ENCODE results near the gene IL31RA. TPM values are rescaled to one million over a fixed set of nuclear protein-coding genes. Genes with fewer than 3 reads are reported as not detected.

IL31RA gene
- total and polyA plus RNA-seq, 10 of the 15 experiments (the other 5 are each of a cell fraction or from before 2014, with no cell fraction given), result 0.03 to 0.31 (median 0.11) TPM; not detected in 2

DNA sequence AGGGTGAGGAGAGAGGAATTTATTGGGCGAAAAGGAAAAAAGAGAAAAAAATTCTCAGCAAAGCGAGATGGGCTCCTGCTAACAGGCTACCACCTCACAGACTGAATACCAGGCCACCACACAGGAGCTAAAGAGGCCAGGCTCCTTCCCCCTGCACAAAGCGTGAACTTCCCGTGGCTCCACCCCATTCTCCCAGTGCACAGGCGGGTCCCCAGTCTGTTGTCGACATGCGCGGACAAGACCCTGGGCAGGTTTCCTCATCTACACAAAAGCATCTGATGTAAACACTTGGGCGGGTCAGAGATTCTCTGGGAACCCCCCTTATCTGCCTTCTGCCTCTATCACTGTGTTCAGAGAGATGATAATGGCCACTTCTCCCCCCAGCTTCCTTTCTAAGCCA, 34.2 kb downstream of the IL31RA start (continued):
- TF ChIP-seq POU2F2 (IDR thresholded peaks at IDR 0.05; ENCODE audit: borderline replicate concordance, low read depth, low read length), result no peak

DNA sequence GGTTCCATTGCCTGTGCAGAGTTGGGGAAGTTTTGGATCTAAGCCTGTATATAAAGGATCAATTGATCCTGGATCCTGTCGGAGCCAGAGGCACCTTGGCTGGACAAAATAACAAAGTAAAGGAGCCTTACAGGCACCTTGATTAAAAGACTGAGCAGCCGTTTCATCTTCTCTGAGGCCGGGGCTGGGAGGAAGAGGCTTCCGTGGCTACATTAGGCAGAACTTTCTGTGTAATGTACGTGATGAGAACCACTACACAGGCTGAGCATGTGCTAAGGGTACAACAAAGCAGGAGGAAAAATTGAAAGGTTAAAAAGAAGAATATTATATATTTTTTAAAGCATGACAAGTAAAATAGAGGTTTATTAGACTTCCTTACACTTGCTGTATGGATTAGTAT, 37.0 kb downstream of the IL31RA start:
- Histone ChIP-seq H2AFZ (ENCODE audit: control insufficient read depth, low read depth, low read length) (no peak overlapping the region), H3K4me1 (ENCODE audit: control insufficient read depth, insufficient read depth, low read length) (no peaks in the 10 kb centered on the region), H3K9me3 (replicated peaks; ENCODE audit: control insufficient read depth, insufficient read depth, low read length) (no peaks in the 10 kb centered on the region; the same call in 2 of the 3 replicates), H3K79me2 (ENCODE audit: control insufficient read depth, insufficient read depth, low read length) (no peaks in the 10 kb centered on the region), H4K20me1 (ENCODE audit: control insufficient read depth, insufficient read depth) (no peaks in the 10 kb centered on the region), H3K36me3 (ENCODE audit: control insufficient read depth in 2 of 2, insufficient read depth in 2 of 2, low read length in 1 of 2) (no peaks in the 10 kb centered on the region), H3K27me3 (replicated peaks in 1 of 2; ENCODE audit: control insufficient read depth in 2 of 2, insufficient read depth in 2 of 2, low read length in 1 of 2) (no peaks in the 10 kb centered on the region), H3K27ac (ENCODE audit: control insufficient read depth, insufficient read depth) (no peak overlapping the region), H3K4me3 (no peak overlapping the region), H3K9ac (ENCODE audit: control insufficient read depth, insufficient read depth, low read length) (no peak overlapping the region), H3K4me2 (ENCODE audit: control insufficient read depth, insufficient read depth) (no peak overlapping the region)
- SMC1A ChIA-PET (ENCODE audit: uncharacterized antibody, unreplicated experiment), result interaction anchor here (0.7 to 1.3 kb wide), 2 partner anchors 16 to 543 kb away, joined by 3 to 5 read pairs; no protein-coding TSS in a partner anchor
- WGBS (ENCODE audit: insufficient coverage, insufficient replicate concordance, low lambda C conversion rate, missing lambda C conversion rate), result 36% methylated on average over 5 of the region's 5 CpGs
- no peak for ATAC-seq
- RAD21 ChIA-PET (ENCODE audit: unreplicated experiment), result interaction anchor here (1.0 kb wide), 1 partner anchor 10 kb away, joined by 3 read pairs; no protein-coding TSS in a partner anchor
- no TSS peak for BruUV-seq (replicated peaks)
- POLR2A ChIA-PET, result interaction anchor here (0.7 kb wide), 1 partner anchor 588 kb away, joined by 4 read pairs; no protein-coding TSS in a partner anchor
- CTCF ChIA-PET, result interaction anchor here (1.1 to 1.2 kb wide), 4 partner anchors 10 to 313 kb away, joined by 3 to 4 read pairs (median 3); no protein-coding TSS in a partner anchor
- no peak for FAIRE-seq
- intact Hi-C loops (cut with micrococcal nuclease; ENCODE audit: unreplicated experiment) (no loop called here), in situ Hi-C loops (cut with MboI) (no loop called here)
- DNase-seq (ENCODE audit: low read depth, low spot score), result no peak
- TF ChIP-seq PAX5 (IDR thresholded peaks at IDR 0.05; ENCODE audit: borderline replicate concordance, low read depth, low read length) (no peak), MXI1 (IDR thresholded peaks at IDR 0.05; ENCODE audit: low read depth, low read length) (no peak), TCF3 (IDR thresholded peaks at IDR 0.05; ENCODE audit: borderline replicate concordance, insufficient read depth, low read depth, low read length) (no peak), TCF12 (IDR thresholded peaks at IDR 0.05; ENCODE audit: low read depth, low read length) (no peak), BRCA1 (IDR thresholded peaks at IDR 0.05; ENCODE audit: low read depth, low read length) (no peak), EZH2 (IDR thresholded peaks at IDR 0.05; ENCODE audit: borderline replicate concordance, control insufficient read depth, low read depth, low read length) (no peak), RUNX3 (IDR thresholded peaks at IDR 0.05; ENCODE audit: low read length) (no peak), POU2F2 (IDR thresholded peaks at IDR 0.05; ENCODE audit: borderline replicate concordance, low read depth, low read length) (no peak)
- TF ChIP-seq, protein P1, sequence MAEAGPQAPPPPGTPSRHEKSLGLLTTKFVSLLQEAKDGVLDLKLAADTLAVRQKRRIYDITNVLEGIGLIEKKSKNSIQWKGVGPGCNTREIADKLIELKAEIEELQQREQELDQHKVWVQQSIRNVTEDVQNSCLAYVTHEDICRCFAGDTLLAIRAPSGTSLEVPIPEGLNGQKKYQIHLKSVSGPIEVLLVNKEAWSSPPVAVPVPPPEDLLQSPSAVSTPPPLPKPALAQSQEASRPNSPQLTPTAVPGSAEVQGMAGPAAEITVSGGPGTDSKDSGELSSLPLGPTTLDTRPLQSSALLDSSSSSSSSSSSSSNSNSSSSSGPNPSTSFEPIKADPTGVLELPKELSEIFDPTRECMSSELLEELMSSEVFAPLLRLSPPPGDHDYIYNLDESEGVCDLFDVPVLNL (IDR thresholded peaks at IDR 0.05; ENCODE audit: low read depth, low read length), result no peak
- TF ChIP-seq, protein P2, sequence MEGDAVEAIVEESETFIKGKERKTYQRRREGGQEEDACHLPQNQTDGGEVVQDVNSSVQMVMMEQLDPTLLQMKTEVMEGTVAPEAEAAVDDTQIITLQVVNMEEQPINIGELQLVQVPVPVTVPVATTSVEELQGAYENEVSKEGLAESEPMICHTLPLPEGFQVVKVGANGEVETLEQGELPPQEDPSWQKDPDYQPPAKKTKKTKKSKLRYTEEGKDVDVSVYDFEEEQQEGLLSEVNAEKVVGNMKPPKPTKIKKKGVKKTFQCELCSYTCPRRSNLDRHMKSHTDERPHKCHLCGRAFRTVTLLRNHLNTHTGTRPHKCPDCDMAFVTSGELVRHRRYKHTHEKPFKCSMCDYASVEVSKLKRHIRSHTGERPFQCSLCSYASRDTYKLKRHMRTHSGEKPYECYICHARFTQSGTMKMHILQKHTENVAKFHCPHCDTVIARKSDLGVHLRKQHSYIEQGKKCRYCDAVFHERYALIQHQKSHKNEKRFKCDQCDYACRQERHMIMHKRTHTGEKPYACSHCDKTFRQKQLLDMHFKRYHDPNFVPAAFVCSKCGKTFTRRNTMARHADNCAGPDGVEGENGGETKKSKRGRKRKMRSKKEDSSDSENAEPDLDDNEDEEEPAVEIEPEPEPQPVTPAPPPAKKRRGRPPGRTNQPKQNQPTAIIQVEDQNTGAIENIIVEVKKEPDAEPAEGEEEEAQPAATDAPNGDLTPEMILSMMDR (IDR thresholded peaks at IDR 0.05 in 2 of 3, conservative IDR thresholded peaks at IDR 0.05 in 1 of 3; ENCODE audit: control insufficient read depth in 2 of 3, extremely low read depth in 1 of 3, insufficient read depth in 1 of 3, low read depth in 3 of 3, low read length in 3 of 3), result no peak
- TF ChIP-seq, protein P3, sequence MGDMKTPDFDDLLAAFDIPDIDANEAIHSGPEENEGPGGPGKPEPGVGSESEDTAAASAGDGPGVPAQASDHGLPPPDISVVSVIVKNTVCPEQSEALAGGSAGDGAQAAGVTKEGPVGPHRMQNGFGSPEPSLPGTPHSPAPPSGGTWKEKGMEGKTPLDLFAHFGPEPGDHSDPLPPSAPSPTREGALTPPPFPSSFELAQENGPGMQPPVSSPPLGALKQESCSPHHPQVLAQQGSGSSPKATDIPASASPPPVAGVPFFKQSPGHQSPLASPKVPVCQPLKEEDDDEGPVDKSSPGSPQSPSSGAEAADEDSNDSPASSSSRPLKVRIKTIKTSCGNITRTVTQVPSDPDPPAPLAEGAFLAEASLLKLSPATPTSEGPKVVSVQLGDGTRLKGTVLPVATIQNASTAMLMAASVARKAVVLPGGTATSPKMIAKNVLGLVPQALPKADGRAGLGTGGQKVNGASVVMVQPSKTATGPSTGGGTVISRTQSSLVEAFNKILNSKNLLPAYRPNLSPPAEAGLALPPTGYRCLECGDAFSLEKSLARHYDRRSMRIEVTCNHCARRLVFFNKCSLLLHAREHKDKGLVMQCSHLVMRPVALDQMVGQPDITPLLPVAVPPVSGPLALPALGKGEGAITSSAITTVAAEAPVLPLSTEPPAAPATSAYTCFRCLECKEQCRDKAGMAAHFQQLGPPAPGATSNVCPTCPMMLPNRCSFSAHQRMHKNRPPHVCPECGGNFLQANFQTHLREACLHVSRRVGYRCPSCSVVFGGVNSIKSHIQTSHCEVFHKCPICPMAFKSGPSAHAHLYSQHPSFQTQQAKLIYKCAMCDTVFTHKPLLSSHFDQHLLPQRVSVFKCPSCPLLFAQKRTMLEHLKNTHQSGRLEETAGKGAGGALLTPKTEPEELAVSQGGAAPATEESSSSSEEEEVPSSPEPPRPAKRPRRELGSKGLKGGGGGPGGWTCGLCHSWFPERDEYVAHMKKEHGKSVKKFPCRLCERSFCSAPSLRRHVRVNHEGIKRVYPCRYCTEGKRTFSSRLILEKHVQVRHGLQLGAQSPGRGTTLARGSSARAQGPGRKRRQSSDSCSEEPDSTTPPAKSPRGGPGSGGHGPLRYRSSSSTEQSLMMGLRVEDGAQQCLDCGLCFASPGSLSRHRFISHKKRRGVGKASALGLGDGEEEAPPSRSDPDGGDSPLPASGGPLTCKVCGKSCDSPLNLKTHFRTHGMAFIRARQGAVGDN (IDR thresholded peaks at IDR 0.05), result no peak
- TF ChIP-seq, protein P4, sequence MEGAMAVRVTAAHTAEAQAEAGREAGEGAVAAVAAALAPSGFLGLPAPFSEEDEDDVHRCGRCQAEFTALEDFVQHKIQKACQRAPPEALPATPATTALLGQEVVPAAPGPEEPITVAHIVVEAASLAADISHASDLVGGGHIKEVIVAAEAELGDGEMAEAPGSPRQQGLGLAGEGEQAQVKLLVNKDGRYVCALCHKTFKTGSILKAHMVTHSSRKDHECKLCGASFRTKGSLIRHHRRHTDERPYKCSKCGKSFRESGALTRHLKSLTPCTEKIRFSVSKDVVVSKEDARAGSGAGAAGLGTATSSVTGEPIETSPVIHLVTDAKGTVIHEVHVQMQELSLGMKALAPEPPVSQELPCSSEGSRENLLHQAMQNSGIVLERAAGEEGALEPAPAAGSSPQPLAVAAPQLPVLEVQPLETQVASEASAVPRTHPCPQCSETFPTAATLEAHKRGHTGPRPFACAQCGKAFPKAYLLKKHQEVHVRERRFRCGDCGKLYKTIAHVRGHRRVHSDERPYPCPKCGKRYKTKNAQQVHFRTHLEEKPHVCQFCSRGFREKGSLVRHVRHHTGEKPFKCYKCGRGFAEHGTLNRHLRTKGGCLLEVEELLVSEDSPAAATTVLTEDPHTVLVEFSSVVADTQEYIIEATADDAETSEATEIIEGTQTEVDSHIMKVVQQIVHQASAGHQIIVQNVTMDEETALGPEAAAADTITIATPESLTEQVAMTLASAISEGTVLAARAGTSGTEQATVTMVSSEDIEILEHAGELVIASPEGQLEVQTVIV (IDR thresholded peaks at IDR 0.05; ENCODE audit: borderline replicate concordance, partially characterized antibody), result no peak

All from GM12878 (cell line).